WTC11 (cell line): Measurements from ENCODE around the gene CREB3. TPM values are rescaled to one million over a fixed set of nuclear protein-coding genes. Genes with fewer than 3 reads are reported as not detected.

Experiments used
- ATAC-seq: fragments of 200-7000 bp; cut with Tn5 transposase; 2 replicates; pipeline ENCODE4 v1.10.0; 2021; ENCODE audit warnings: mild to moderate bottlenecking, moderate library complexity
- CTCF ChIA-PET: fragments of 300-600 bp; sonication (Branson Sonifier 250); formaldehyde crosslinking; loops from one replicate; lab custom pipeline; 2021; ENCODE audit warnings: antibody characterized with exemption; lab: Charles Lee
- POLR2A ChIA-PET: fragments of 350-600 bp; sonication (Branson Sonifier 250); formaldehyde crosslinking; loops from one replicate; lab custom pipeline; 2021; ENCODE audit warnings: antibody characterized with exemption; lab: Charles Lee
- DNase-seq: peaks from one replicate; pipeline ENCODE4 v3.0.0; 2021; ENCODE audit warnings: low spot score
- H3K27ac Mint-ChIP-seq: 2 replicates; pipeline ENCODE4 v1.8.0; 2021; ENCODE audit warnings: mixed read lengths
- H3K27me3 Mint-ChIP-seq: 2 replicates; pipeline ENCODE4 v1.8.0; 2021; ENCODE audit warnings: low read depth, mild to moderate bottlenecking, moderate library complexity, mixed read lengths
- H3K36me3 Mint-ChIP-seq: 2 replicates; pipeline ENCODE4 v1.8.0; 2021; ENCODE audit warnings: mixed read lengths
- H3K4me1 Mint-ChIP-seq: 2 replicates; pipeline ENCODE4 v1.8.0; 2022; ENCODE audit warnings: mixed read lengths
- H3K4me3 Mint-ChIP-seq: 2 replicates; pipeline ENCODE4 v1.8.0; 2021; ENCODE audit warnings: mild to moderate bottlenecking, moderate library complexity, mixed read lengths
- H3K9me3 Mint-ChIP-seq: 2 replicates; pipeline ENCODE4 v1.8.0; 2021; ENCODE audit warnings: mixed read lengths
- AR ChIP-seq: fragments of 250-450 bp; sonication (Bioruptor Pico); IDR thresholded peaks from 2 replicates; pipeline ENCODE4 v1.9.0; 2021; ENCODE audit warnings: mild to moderate bottlenecking
- CDX4 ChIP-seq: fragments of 250-450 bp; sonication (Bioruptor Pico); IDR thresholded peaks from 2 replicates; pipeline ENCODE4 v1.9.0; 2021; ENCODE audit warnings: moderate library complexity, mild to moderate bottlenecking, inconsistent platforms, borderline replicate concordance
- E2F1 ChIP-seq: sonication (generic); formaldehyde crosslinking; IDR thresholded peaks from 2 replicates; pipeline ENCODE4 v1.8.0; 2022; ENCODE audit warnings: mild to moderate bottlenecking, missing genetic modification reagents
- ETV6 ChIP-seq: sonication (generic); formaldehyde crosslinking; IDR thresholded peaks from 2 replicates; pipeline ENCODE4 v1.8.1; 2022; ENCODE audit warnings: mild to moderate bottlenecking, missing genetic modification reagents
- FOXJ3 ChIP-seq: sonication (generic); formaldehyde crosslinking; IDR thresholded peaks from 2 replicates; pipeline ENCODE4 v1.9.0; 2021; ENCODE audit warnings: missing genetic modification reagents, mild to moderate bottlenecking, borderline replicate concordance
- FOXP4 ChIP-seq: sonication (generic); formaldehyde crosslinking; IDR thresholded peaks from 2 replicates; pipeline ENCODE4 v1.8.0; 2022; ENCODE audit warnings: mild to moderate bottlenecking, missing genetic modification reagents
- GABPB1 ChIP-seq: sonication (generic); formaldehyde crosslinking; IDR thresholded peaks from 2 replicates; pipeline ENCODE4 v1.8.1; 2023; ENCODE audit warnings: mild to moderate bottlenecking, missing genetic modification reagents
- GRHL2 ChIP-seq: fragments of 250-450 bp; sonication (Bioruptor Pico); IDR thresholded peaks from 2 replicates; pipeline ENCODE4 v1.8.0; 2022; ENCODE audit warnings: mild to moderate bottlenecking, moderate library complexity; ENCODE audit not compliant: insufficient replicate concordance, severe bottlenecking
- GTF2I ChIP-seq: fragments of 250-450 bp; sonication (Bioruptor Pico); conservative IDR thresholded peaks from 2 replicates; pipeline ENCODE4 v1.4.0; 2021; ENCODE audit warnings: mild to moderate bottlenecking
- JAZF1 ChIP-seq: fragments of 250-450 bp; sonication (Bioruptor Pico); IDR thresholded peaks from 2 replicates; pipeline ENCODE4 v1.9.0; 2021; ENCODE audit warnings: moderate library complexity, mild to moderate bottlenecking, inconsistent platforms
- MAX ChIP-seq: sonication (generic); formaldehyde crosslinking; IDR thresholded peaks from 2 replicates; pipeline ENCODE4 v1.8.0; 2022; ENCODE audit warnings: mild to moderate bottlenecking, missing genetic modification reagents
- MLX ChIP-seq: sonication (generic); formaldehyde crosslinking; IDR thresholded peaks from 2 replicates; pipeline ENCODE4 v1.8.1; 2023; ENCODE audit warnings: mild to moderate bottlenecking, missing genetic modification reagents, moderate library complexity
- NFYB ChIP-seq: sonication (generic); formaldehyde crosslinking; conservative IDR thresholded peaks from 2 replicates; pipeline ENCODE4 v1.8.0; 2022; ENCODE audit warnings: low read depth, missing genetic modification reagents
- PRRX2 ChIP-seq: fragments of 250-450 bp; sonication (Bioruptor Pico); IDR thresholded peaks from 2 replicates; pipeline ENCODE4 v1.8.0; 2021; ENCODE audit warnings: mild to moderate bottlenecking
- TEAD4 ChIP-seq: sonication (generic); formaldehyde crosslinking; IDR thresholded peaks from 2 replicates; pipeline ENCODE4 v1.8.0; 2022; ENCODE audit warnings: mild to moderate bottlenecking, missing genetic modification reagents
- TP53 ChIP-seq: sonication (generic); formaldehyde crosslinking; IDR thresholded peaks from 2 replicates; pipeline ENCODE4 v1.8.1; 2023; ENCODE audit warnings: mild to moderate bottlenecking, missing genetic modification reagents
- USF1 ChIP-seq: sonication (generic); formaldehyde crosslinking; IDR thresholded peaks from 2 replicates; pipeline ENCODE4 v1.8.0; 2022; ENCODE audit warnings: mild to moderate bottlenecking, missing genetic modification reagents
- ZNF232 ChIP-seq: sonication (generic); formaldehyde crosslinking; IDR thresholded peaks from 2 replicates; pipeline ENCODE4 v1.8.0; 2022; ENCODE audit warnings: mild to moderate bottlenecking, missing genetic modification reagents
- ZNF671 ChIP-seq: fragments of 250-450 bp; sonication (Bioruptor Pico); IDR thresholded peaks from 2 replicates; pipeline ENCODE4 v1.8.0; 2021; ENCODE audit warnings: mild to moderate bottlenecking
- ZSCAN18 ChIP-seq: fragments of 250-450 bp; sonication (Bioruptor Pico); IDR thresholded peaks from 2 replicates; pipeline ENCODE4 v2.1.2; 2022; ENCODE audit warnings: mild to moderate bottlenecking, moderate library complexity
- total RNA-seq: library from RNA; stranded (reverse); gene quantifications from 3 replicates; pipeline ENCODE4 v1.2.3, GENCODE V29; 2021

The CREB3 gene
- total RNA-seq, 1 experiment from 2014 or later: 21.4 TPM

GRCh38 chr9:35700942-35701341, 31.5 kb upstream of the CREB3 start:
- no peaks in the 10 kb centered on the region for H3K9me3 Mint-ChIP-seq
- no peak for ATAC-seq
- POLR2A ChIA-PET: no interaction called here

More at GRCh38 chr9:35700942-35701341, 31.5 kb upstream of the CREB3 start:
- peaks cover 43% of the 10 kb centered on the region for H3K36me3 Mint-ChIP-seq
- H3K4me3 Mint-ChIP-seq: no peak overlapping the region
- CTCF ChIA-PET: interaction anchor here (0.6 kb wide), 1 partner anchor 9 kb away, joined by 3 read pairs; no protein-coding TSS in a partner anchor
- TF ChIP-seq TP53 (CRISPR knock-in tag) (no peak), NFYB (CRISPR knock-in tag) (no peak), PRRX2 (no peak), MAX (CRISPR knock-in tag) (no peak), ZNF671 (CRISPR knock-in tag) (no peak), TEAD4 (CRISPR knock-in tag) (no peak), AR (no peak), MLX (CRISPR knock-in tag) (no peak), FOXP4 (no peak), USF1 (CRISPR knock-in tag) (no peak), JAZF1 (CRISPR knock-in tag) (no peak), ZSCAN18 (no peak), E2F1 (CRISPR knock-in tag) (no peak), GRHL2 (CRISPR knock-in tag) (no peak), ZNF232 (CRISPR knock-in tag) (no peak), FOXJ3 (CRISPR knock-in tag) (no peak), GTF2I (no peak), ETV6 (CRISPR knock-in tag) (no peak), GABPB1 (CRISPR knock-in tag) (no peak), CDX4 (CRISPR knock-in tag) (no peak)
- no peaks in the 10 kb centered on the region for H3K4me1 Mint-ChIP-seq
- no peak overlapping the region for H3K27ac Mint-ChIP-seq
- no peak for DNase-seq
- H3K27me3 Mint-ChIP-seq: no peaks in the 10 kb centered on the region
